HCT116 (cell line): ENCODE measurements around the gene LAIR1. TPM values are rescaled to one million over a fixed set of nuclear protein-coding genes. Genes with fewer than 3 reads are reported as not detected.

Source experiments
- ATAC-seq: fragments of 200-7000 bp; cut with Tn5 transposase; 2 replicates; pipeline ENCODE4 v1.9.1; 2020; ENCODE audit warnings: mild to moderate bottlenecking, moderate library complexity
- BruUV-seq: library from RNA; stranded (reverse); fragments of 400-500 nt; replicated peaks from 2 replicates; lab custom pipeline; 2021; lab: Mats Ljungman, UMichigan
- CTCF ChIA-PET: fragments of 300-600 bp; sonication (Branson Sonifier 250); formaldehyde crosslinking; loops from one replicate; lab custom pipeline; 2021; ENCODE audit warnings: antibody characterized with exemption; lab: Charles Lee
- POLR2A ChIA-PET: fragments of 300-600, 350-600 bp; sonication (Branson Sonifier 250); formaldehyde crosslinking; loops from one replicate; lab custom pipeline; 2021; ENCODE audit warnings: antibody characterized with exemption; lab: Charles Lee
- RAD21 ChIA-PET, 2 experiments: fragments of 300-600 bp; sonication (Branson Sonifier 250); formaldehyde crosslinking; loops; one replicate each; lab custom pipeline; 2023; ENCODE audit warnings: low total read pairs in 2 of 2; ENCODE audit not compliant: uncharacterized antibody in 2 of 2, unreplicated experiment in 2 of 2, low non-redundant PET in 1 of 2; lab: Charles Lee
- DNase-seq: peaks from one replicate; pipeline ENCODE4 v3.0.0-alpha.2; 2010; ENCODE audit warnings: low read depth, low spot score
- H2AFZ ChIP-seq: fragments of 200-600 bp; shearing (Covaris generic), sonication (generic); 2 replicates; pipeline ENCODE4 v1.6.1; 2017; ENCODE audit warnings: low read depth, mixed run types, mixed read lengths, antibody characterized with exemption, low read length; ENCODE audit not compliant: poor library complexity, severe bottlenecking
- H3K27ac ChIP-seq: 2 replicates; pipeline ENCODE4 v1.5.1; 2012; ENCODE audit warnings: low read depth, low read length
- H3K27me3 ChIP-seq: fragments of 200-600 bp; sonication (generic); 2 replicates; pipeline ENCODE4 v1.6.1; 2016; ENCODE audit warnings: mixed run types, low read length, mixed read lengths; ENCODE audit not compliant: insufficient read depth
- H3K36me3 ChIP-seq, 2 experiments: fragments of 200-500 bp in 1 of 2; fragments of 200-600 bp in 1 of 2; sonication (Bioruptor generic) in 1 of 2; sonication (generic) in 1 of 2; 2 replicates each; pipeline versions ENCODE4 v1.5.1 to v1.6.1; 2014 to 2016; ENCODE audit warnings: low read length in 2 of 2, inconsistent platforms in 1 of 2, mixed read lengths in 1 of 2, mixed run types in 1 of 2; ENCODE audit not compliant: insufficient read depth in 2 of 2, control insufficient read depth in 1 of 2
- H3K4me1 ChIP-seq, 2 experiments: fragments of 200-600 bp in 1 of 2; sonication (generic) in 1 of 2; 2 replicates each; pipeline versions ENCODE4 v1.5.1 to v1.6.1; 2012 to 2017; ENCODE audit warnings: low read length in 2 of 2, inconsistent platforms in 1 of 2, mild to moderate bottlenecking in 1 of 2, mixed read lengths in 1 of 2, mixed run types in 1 of 2, moderate library complexity in 1 of 2; ENCODE audit not compliant: insufficient read depth in 2 of 2, control insufficient read depth in 1 of 2
- H3K4me2 ChIP-seq: fragments of 200-600 bp; sonication (generic); 2 replicates; pipeline ENCODE4 v1.6.1; 2017; ENCODE audit warnings: mixed run types, low read length, mixed read lengths
- H3K4me3 ChIP-seq, 2 experiments: fragments of 200-600 bp in 1 of 2; sonication (generic) in 1 of 2; replicated peaks in 1 of 2; 2 replicates each; pipeline ENCODE4 v1.5.1; 2011 to 2016; ENCODE audit warnings: low read length in 2 of 2, control low read depth in 1 of 2, low read depth in 1 of 2, mild to moderate bottlenecking in 1 of 2, mixed read lengths in 1 of 2, mixed run types in 1 of 2
- H3K79me2 ChIP-seq: fragments of 200-600 bp; sonication (generic); 2 replicates; pipeline ENCODE4 v1.6.1; 2017; ENCODE audit warnings: mild to moderate bottlenecking, mixed run types, low read length, moderate library complexity, mixed read lengths; ENCODE audit not compliant: insufficient read depth
- H3K9ac ChIP-seq: fragments of 200-600 bp; sonication (generic); 2 replicates; pipeline ENCODE4 v1.6.1; 2016; ENCODE audit warnings: low read length, mixed read lengths
- H3K9me2 ChIP-seq: fragments of 200-600 bp; sonication (generic), shearing (Covaris generic); 2 replicates; pipeline ENCODE4 v1.6.1; 2017; ENCODE audit warnings: mixed run types, mild to moderate bottlenecking, moderate library complexity; ENCODE audit not compliant: insufficient read depth
- H3K9me3 ChIP-seq, 2 experiments: fragments of 200-500 bp in 1 of 2; fragments of 200-600 bp in 1 of 2; sonication (Bioruptor generic) in 1 of 2; sonication (generic) in 1 of 2; 2 replicates each; pipeline ENCODE4 v1.6.1; 2014 to 2017; ENCODE audit warnings: low read length in 2 of 2, mixed read lengths in 2 of 2, inconsistent platforms in 1 of 2, low read depth in 1 of 2, mild to moderate bottlenecking in 1 of 2, mixed run types in 1 of 2, moderate library complexity in 1 of 2; ENCODE audit not compliant: control insufficient read depth in 1 of 2, insufficient read depth in 1 of 2
- H4K20me1 ChIP-seq: fragments of 200-600 bp; sonication (generic), shearing (Covaris generic); 2 replicates; pipeline ENCODE4 v1.6.1; 2017; ENCODE audit warnings: mixed run types, mild to moderate bottlenecking, moderate library complexity; ENCODE audit not compliant: insufficient read depth
- CBX3 ChIP-seq: IDR thresholded peaks from 2 replicates; pipeline ENCODE4 v1.6.1; 2012; ENCODE audit warnings: low read depth
- CEBPB ChIP-seq: IDR thresholded peaks from 2 replicates; pipeline ENCODE4 v1.6.1; 2012; ENCODE audit warnings: low read depth
- EZH2 ChIP-seq: fragments of 200-600 bp; sonication (generic); IDR thresholded peaks from 2 replicates; pipeline ENCODE4 v1.6.1; 2017; ENCODE audit warnings: antibody characterized with exemption, mixed run types
- EZH2phosphoT487 ChIP-seq: fragments of 200-600 bp; IDR thresholded peaks from 2 replicates; pipeline ENCODE4 v1.6.1; 2018; ENCODE audit warnings: antibody characterized with exemption, borderline replicate concordance
- FOSL1 ChIP-seq: IDR thresholded peaks from 2 replicates; pipeline ENCODE4 v1.6.1; 2012; ENCODE audit warnings: low read depth
- JUND ChIP-seq: IDR thresholded peaks from 2 replicates; pipeline ENCODE4 v1.6.1; 2012
- POLR2A ChIP-seq: IDR thresholded peaks from 2 replicates; pipeline ENCODE4 v1.7.0; 2011; ENCODE audit warnings: borderline replicate concordance; ENCODE audit not compliant: insufficient read depth, insufficient read length; ENCODE audit errors: extremely low read depth
- RAD21 ChIP-seq: IDR thresholded peaks from 2 replicates; pipeline ENCODE4 v1.6.1; 2012; ENCODE audit warnings: low read depth, mild to moderate bottlenecking
- SRF ChIP-seq: IDR thresholded peaks from 2 replicates; pipeline ENCODE4 v1.6.1; 2012; ENCODE audit warnings: low read depth
- YY1 ChIP-seq: IDR thresholded peaks from 2 replicates; pipeline ENCODE4 v1.6.1; 2011; ENCODE audit warnings: low read length, low read depth, moderate library complexity, mild to moderate bottlenecking; ENCODE audit not compliant: insufficient replicate concordance; ENCODE audit errors: extremely low read depth
- intact Hi-C: fragments of 100-400 bp; cut with micrococcal nuclease; formaldehyde crosslinking; loops from 2 replicates; pipeline ENCODE4 v1.10.0; 2022
- total RNA-seq: library from RNA; stranded (reverse); gene quantifications from one replicate; pipeline ENCODE4 v1.2.1, GENCODE V29; 2021; ENCODE audit not compliant: unreplicated experiment
- TF ChIP-seq, protein P1 (sequence below): IDR thresholded peaks from 2 replicates; pipeline ENCODE4 v1.6.1; 2012

LAIR1 gene
- total RNA-seq, 1 experiment from 2014 or later = 0.89 TPM

DNA sequence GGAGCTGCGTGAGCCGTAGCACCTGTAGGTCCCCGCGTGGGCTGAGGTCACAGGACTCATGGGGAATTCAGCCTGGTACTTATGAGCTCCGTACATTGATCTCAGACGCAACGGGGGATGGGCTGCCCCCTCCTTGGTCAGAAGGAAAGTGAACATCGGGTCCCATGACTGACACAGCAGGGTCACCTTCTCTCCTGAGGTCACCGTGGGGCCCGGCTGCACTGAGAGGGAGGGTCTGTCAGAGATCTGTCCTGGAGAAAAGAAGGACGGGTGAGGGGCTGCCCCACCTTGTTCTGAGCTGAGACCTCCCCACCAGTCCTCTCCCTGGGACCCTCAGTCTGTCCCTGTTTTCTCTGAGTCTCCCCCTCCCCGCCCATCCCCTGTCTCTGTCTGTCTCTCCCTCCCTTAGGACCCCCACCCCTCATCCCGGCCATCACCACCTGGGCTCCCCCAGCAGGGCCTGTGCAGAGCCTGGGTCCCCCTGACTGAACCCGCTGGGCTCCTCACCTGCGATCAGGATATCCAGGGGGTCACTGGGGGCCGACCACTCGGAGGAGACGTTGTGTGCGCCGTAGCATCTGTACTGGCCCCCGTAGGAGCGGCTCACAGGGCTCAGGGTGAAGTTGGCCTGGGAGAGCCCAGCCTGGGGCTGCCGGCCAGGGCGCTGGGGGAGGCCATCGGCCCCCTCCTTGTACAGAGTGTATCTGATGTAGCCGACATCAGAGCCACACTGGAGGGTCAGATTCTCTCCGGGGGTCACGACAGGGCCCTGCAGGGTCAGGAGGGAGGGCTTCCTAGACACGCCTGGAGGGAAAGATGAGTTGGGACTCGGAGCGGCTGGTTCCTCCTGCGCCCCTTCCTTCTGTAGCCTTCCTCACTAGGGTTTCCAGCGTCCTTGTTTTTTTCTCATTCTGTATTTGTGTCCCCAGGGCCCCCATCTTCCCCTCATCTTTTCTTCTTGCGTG lies 27.6 kb downstream of the LAIR1 start:
- Histone ChIP-seq H3K9ac (no peak overlapping the region), H3K27me3 (no peaks in the 10 kb centered on the region), H4K20me1 (no peaks in the 10 kb centered on the region), H3K4me2 (no peak overlapping the region), H3K4me3 (no peak overlapping the region), H3K9me3 (no peaks in the 10 kb centered on the region), H3K27ac (no peak overlapping the region), H2AFZ (no peak overlapping the region), H3K79me2 (no peaks in the 10 kb centered on the region), H3K9me2 (no peaks in the 10 kb centered on the region), H3K36me3 (no peaks in the 10 kb centered on the region), H3K4me1 (no peaks in the 10 kb centered on the region)
- no peak for DNase-seq
- POLR2A ChIA-PET = no interaction called here
- RAD21 ChIA-PET = no interaction called here
- TF ChIP-seq YY1 = no peak
- no peak for TF ChIP-seq RAD21
- no peak for TF ChIP-seq SRF
- CTCF ChIA-PET = no interaction called here
- ATAC-seq = no peak
- no TSS peak for BruUV-seq
- intact Hi-C loops = no loop called here

DNA sequence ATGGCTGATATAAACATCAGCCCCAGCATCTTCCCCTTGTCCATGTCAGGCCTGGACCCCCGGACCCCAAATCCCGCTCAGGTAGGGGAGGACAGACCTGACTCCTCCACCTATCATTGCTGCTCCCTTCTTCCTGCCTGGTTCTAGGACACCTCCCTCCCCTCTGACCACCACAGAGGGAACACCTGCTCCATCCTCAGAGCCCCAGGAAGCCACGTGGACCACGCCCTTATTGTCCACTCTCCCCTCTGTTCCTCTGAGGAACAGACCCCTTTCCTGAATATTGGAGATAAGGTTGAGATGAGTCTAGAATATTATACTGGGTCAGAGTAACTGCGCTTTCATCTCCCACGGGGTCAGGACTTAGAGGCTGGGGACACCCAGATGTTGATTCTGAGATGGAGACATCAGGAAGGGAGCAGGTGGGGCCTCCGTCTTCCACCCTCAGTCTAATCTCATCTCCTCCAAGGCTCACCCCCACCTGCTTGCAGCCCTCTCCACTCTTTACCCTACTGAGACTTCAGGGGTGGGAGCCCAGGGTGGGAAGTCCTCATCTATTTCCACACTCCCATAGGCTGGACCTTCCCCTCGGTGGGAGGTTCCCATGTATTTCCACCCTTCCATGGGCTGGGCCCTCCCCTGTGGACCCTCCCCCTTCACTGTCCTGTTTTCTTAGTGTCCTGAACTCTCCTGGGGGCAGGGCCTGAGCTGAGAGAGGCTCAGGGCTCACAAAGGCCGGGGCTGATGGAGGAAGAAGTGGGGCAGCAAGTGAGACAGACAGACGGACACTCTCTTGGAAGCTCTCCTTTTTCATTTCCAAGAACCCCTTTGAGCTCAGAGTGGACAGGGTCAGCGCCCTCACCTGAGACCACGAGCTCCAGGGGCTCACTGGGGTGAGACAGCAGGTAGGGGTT lies 28.5 kb downstream of the LAIR1 start:
- POLR2A ChIA-PET = no interaction called here
- TF ChIP-seq EZH2 (no peak), POLR2A (no peak), FOSL1 (no peak), EZH2phosphoT487 (no peak), CBX3 (no peak), CEBPB (no peak), JUND (no peak)
- TF ChIP-seq, protein P1, sequence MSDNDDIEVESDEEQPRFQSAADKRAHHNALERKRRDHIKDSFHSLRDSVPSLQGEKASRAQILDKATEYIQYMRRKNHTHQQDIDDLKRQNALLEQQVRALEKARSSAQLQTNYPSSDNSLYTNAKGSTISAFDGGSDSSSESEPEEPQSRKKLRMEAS = no peak
- TF ChIP-seq, all 23 proteins: peak for 0
- intact Hi-C loops = no loop called here
- Histone ChIP-seq H3K9me2 (no peaks in the 10 kb centered on the region), H3K9ac (no peak overlapping the region), H3K4me3 (no peak overlapping the region), H2AFZ (no peak overlapping the region), H3K9me3 (no peaks in the 10 kb centered on the region), H3K36me3 (no peaks in the 10 kb centered on the region), H3K4me2 (no peak overlapping the region), H3K4me1 (no peaks in the 10 kb centered on the region), H3K79me2 (no peaks in the 10 kb centered on the region), H4K20me1 (no peaks in the 10 kb centered on the region), H3K27me3 (no peaks in the 10 kb centered on the region), H3K27ac (no peak overlapping the region)
- DNase-seq (no peak), ATAC-seq (no peak)
- CTCF ChIA-PET = no interaction called here
- no TSS peak for BruUV-seq
- RAD21 ChIA-PET = no interaction called here
